H9 (cell line): ENCODE measurements around the gene TRIM65. TPM values are rescaled to one million over a fixed set of nuclear protein-coding genes. Genes with fewer than 3 reads are reported as not detected.

Experiments used
- DNase-seq: peaks from one replicate; pipeline ENCODE4 v3.0.0-alpha.2; 2017
- H2AFZ ChIP-seq: one replicate; pipeline ENCODE4 v1.6.1; 2013; ENCODE audit warnings: mild to moderate bottlenecking, low read length, control low read depth, moderate library complexity
- H2AK5ac ChIP-seq: 2 replicates; pipeline ENCODE4 v1.6.1; 2013; ENCODE audit warnings: low read length, control low read depth, mixed read lengths; ENCODE audit not compliant: insufficient read length
- H2BK120ac ChIP-seq: one replicate; pipeline ENCODE4 v1.6.1; 2013; ENCODE audit warnings: low read depth, mild to moderate bottlenecking, low read length, control low read depth, inconsistent platforms; ENCODE audit not compliant: poor library complexity, severe bottlenecking
- H2BK12ac ChIP-seq: 2 replicates; pipeline ENCODE4 v1.6.1; 2013; ENCODE audit warnings: low read length, control low read depth, mixed read lengths, low read depth; ENCODE audit not compliant: insufficient read length
- H2BK15ac ChIP-seq: 2 replicates; pipeline ENCODE4 v1.6.1; 2013; ENCODE audit warnings: low read depth, low read length, control low read depth
- H2BK20ac ChIP-seq: one replicate; pipeline ENCODE4 v1.6.1; 2013; ENCODE audit warnings: low read depth, mild to moderate bottlenecking, low read length, control low read depth, inconsistent platforms; ENCODE audit not compliant: poor library complexity, severe bottlenecking
- H2BK5ac ChIP-seq: 2 replicates; pipeline ENCODE4 v1.6.1; 2013; ENCODE audit warnings: low read length, control low read depth, mixed read lengths; ENCODE audit not compliant: insufficient read length
- H3K14ac ChIP-seq: 2 replicates; pipeline ENCODE4 v1.6.1; 2013; ENCODE audit warnings: low read length, control low read depth; ENCODE audit not compliant: insufficient read depth
- H3K18ac ChIP-seq: 2 replicates; pipeline ENCODE4 v1.6.1; 2013; ENCODE audit warnings: low read depth, mild to moderate bottlenecking, mixed read lengths, low read length, control low read depth; ENCODE audit not compliant: insufficient read length
- H3K23ac ChIP-seq: 2 replicates; pipeline ENCODE4 v1.6.1; 2013; ENCODE audit warnings: low read length, control low read depth, mixed read lengths, low read depth; ENCODE audit not compliant: insufficient read length
- H3K23me2 ChIP-seq: 2 replicates; pipeline ENCODE4 v1.6.1; 2013; ENCODE audit warnings: low read depth, mild to moderate bottlenecking, mixed read lengths, low read length, control low read depth; ENCODE audit not compliant: insufficient read length, poor library complexity, severe bottlenecking
- H3K27ac ChIP-seq: 2 replicates; pipeline ENCODE4 v1.5.1; 2013; ENCODE audit warnings: low read length, control low read depth, mixed read lengths, low read depth; ENCODE audit not compliant: insufficient read length
- H3K27me3 ChIP-seq: 2 replicates; pipeline ENCODE4 v1.6.1; 2013; ENCODE audit warnings: low read length, control low read depth, inconsistent platforms; ENCODE audit not compliant: insufficient read depth
- H3K4ac ChIP-seq: 2 replicates; pipeline ENCODE4 v1.6.1; 2013; ENCODE audit warnings: low read depth, mild to moderate bottlenecking, control low read depth, inconsistent platforms, low read length, moderate library complexity
- H3K4me1 ChIP-seq: 2 replicates; pipeline ENCODE4 v1.6.1; 2013; ENCODE audit warnings: low read length, control low read depth, inconsistent platforms; ENCODE audit not compliant: insufficient read depth
- H3K4me2 ChIP-seq: 2 replicates; pipeline ENCODE4 v1.6.1; 2013; ENCODE audit warnings: low read length, control low read depth, mixed read lengths; ENCODE audit not compliant: insufficient read length, insufficient read depth
- H3K56ac ChIP-seq: 2 replicates; pipeline ENCODE4 v1.6.1; 2013; ENCODE audit warnings: low read depth, mild to moderate bottlenecking, mixed read lengths, low read length, control low read depth; ENCODE audit not compliant: insufficient read length
- H3K79me1 ChIP-seq: 2 replicates; pipeline ENCODE4 v1.6.1; 2013; ENCODE audit warnings: low read depth, mild to moderate bottlenecking, moderate library complexity, low read length, control low read depth, inconsistent platforms; ENCODE audit not compliant: insufficient read depth, poor library complexity, severe bottlenecking
- H3K79me2 ChIP-seq: 2 replicates; pipeline ENCODE4 v1.6.1; 2013; ENCODE audit warnings: low read length, control low read depth, inconsistent platforms; ENCODE audit not compliant: insufficient read depth
- H3K9ac ChIP-seq: 2 replicates; pipeline ENCODE4 v1.6.1; 2013; ENCODE audit warnings: low read length, control low read depth, mixed read lengths; ENCODE audit not compliant: insufficient read length; ENCODE audit errors: extremely low read depth
- H3K9me3 ChIP-seq: one replicate; pipeline ENCODE4 v1.6.1; 2013; ENCODE audit warnings: low read depth, low read length, inconsistent platforms; ENCODE audit not compliant: control insufficient read depth
- H3T11ph ChIP-seq: one replicate; pipeline ENCODE4 v1.6.1; 2013; ENCODE audit warnings: mild to moderate bottlenecking, low read length, control low read depth, inconsistent platforms
- H4K20me1 ChIP-seq: one replicate; pipeline ENCODE4 v1.6.1; 2013; ENCODE audit not compliant: control insufficient read depth, insufficient read length, insufficient read depth
- H4K5ac ChIP-seq: 2 replicates; pipeline ENCODE4 v1.6.1; 2013; ENCODE audit warnings: low read depth, mild to moderate bottlenecking, mixed read lengths, low read length, control low read depth; ENCODE audit not compliant: insufficient read length
- H4K8ac ChIP-seq: replicated peaks from 2 replicates; pipeline ENCODE4 v1.6.1; 2013; ENCODE audit warnings: low read length, control low read depth, mixed read lengths, low read depth; ENCODE audit not compliant: insufficient read length
- H4K91ac ChIP-seq: 2 replicates; pipeline ENCODE4 v1.6.1; 2013; ENCODE audit warnings: low read depth, mild to moderate bottlenecking, moderate library complexity, mixed read lengths, low read length, control low read depth; ENCODE audit not compliant: insufficient read length
- H3K27ac Mint-ChIP-seq, 3 experiments: 2 replicates in 2 of 3; 3 replicates in 1 of 3; pipeline ENCODE4 v1.8.0; 2020 to 2021; ENCODE audit warnings: mixed read lengths in 3 of 3, mild to moderate bottlenecking in 1 of 3, moderate library complexity in 1 of 3
- H3K27me3 Mint-ChIP-seq: 2 replicates; pipeline ENCODE4 v1.8.0; 2021; ENCODE audit warnings: low read depth, mild to moderate bottlenecking, moderate library complexity, mixed read lengths
- H3K36me3 Mint-ChIP-seq, 3 experiments: 2 replicates in 2 of 3; 3 replicates in 1 of 3; pipeline ENCODE4 v1.8.0; 2020 to 2021; ENCODE audit warnings: low read depth in 3 of 3, mixed read lengths in 3 of 3; ENCODE audit not compliant: insufficient read depth in 1 of 3
- H3K4me1 Mint-ChIP-seq, 2 experiments: 2 replicates each; pipeline ENCODE4 v1.8.0; 2020; ENCODE audit warnings: mixed read lengths in 2 of 2
- H3K4me3 Mint-ChIP-seq, 2 experiments: 2 replicates in 1 of 2; 3 replicates in 1 of 2; pipeline ENCODE4 v1.8.0; 2020 to 2021; ENCODE audit warnings: mild to moderate bottlenecking in 2 of 2, mixed read lengths in 2 of 2, moderate library complexity in 1 of 2
- H3K9me3 Mint-ChIP-seq, 2 experiments: 2 replicates in 1 of 2; 3 replicates in 1 of 2; pipeline ENCODE4 v1.8.0; 2020; ENCODE audit warnings: mild to moderate bottlenecking in 2 of 2, mixed read lengths in 2 of 2, moderate library complexity in 1 of 2
- WGBS: extraction: QIAGEN DNeasy Blood & Tissue Kit; methylation state at CpG from one replicate; pipeline ENCODE4 v1.1.7; 2013; ENCODE audit warnings: missing lambda C conversion rate, low lambda C conversion rate, mixed read lengths; ENCODE audit not compliant: insufficient read length; ENCODE audit errors: extremely low coverage; 5-methylcytosine and 5-hydroxymethylcytosine counted together
- total RNA-seq: library from RNA; stranded (reverse); gene quantifications from 2 replicates; pipeline ENCODE4 v1.2.1, GENCODE V29; 2021
- TF ChIP-seq, protein P1 (sequence below): fragments of 200-600 bp; sonication (generic); conservative IDR thresholded peaks from 3 replicates; pipeline ENCODE4 v1.8.0; 2021; ENCODE audit warnings: antibody characterized with exemption, mild to moderate bottlenecking

The TRIM65 gene
- total RNA-seq, 1 experiment from 2014 or later = 34.1 TPM

DNA sequence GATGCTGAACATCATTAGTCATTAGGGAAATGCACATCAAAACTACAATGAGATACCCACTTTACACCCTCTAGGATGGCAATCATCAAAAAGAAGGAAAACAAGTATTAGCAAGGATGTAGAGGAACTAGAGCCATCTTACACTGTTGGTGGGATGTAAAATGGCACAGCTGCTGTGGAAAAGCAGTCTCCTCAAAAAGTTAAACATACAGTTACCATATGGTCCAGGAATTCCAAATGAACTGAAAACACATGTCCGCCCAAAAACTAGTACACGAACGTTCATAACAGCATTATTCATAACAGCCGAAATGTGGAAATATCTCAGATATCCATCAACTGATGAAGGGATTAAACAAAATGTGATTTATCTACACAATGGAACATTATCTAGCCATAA is 37.1 kb upstream of the TRIM65 start:
- H2AFZ ChIP-seq = no peak overlapping the region
- H3K56ac ChIP-seq = no peak overlapping the region
- no CpG with 5 or more reads among the region's 4 CpGs for WGBS
- no peaks in the 10 kb centered on the region for H3K23me2 ChIP-seq
- DNase-seq = no peak
- no peak overlapping the region for H2BK20ac ChIP-seq
- H4K91ac ChIP-seq = no peak overlapping the region
- H3K79me1 ChIP-seq = no peaks in the 10 kb centered on the region
- H2BK5ac ChIP-seq = no peak overlapping the region
- no peaks in the 10 kb centered on the region for H3K4me1 ChIP-seq
- no peak overlapping the region for H3K27ac ChIP-seq
- no peak overlapping the region for H3K4ac ChIP-seq
- peaks cover 3 to 18% (median 8%) of the 10 kb centered on the region in 3 experiments; a peak in 4 of 7 replicates for H3K36me3 Mint-ChIP-seq
- no peak overlapping the region for H3K27ac Mint-ChIP-seq
- no peak overlapping the region for H3K4me3 Mint-ChIP-seq
- no peak overlapping the region for H3K9ac ChIP-seq
- no peaks in the 10 kb centered on the region for H3K27me3 ChIP-seq
- H3K14ac ChIP-seq = no peak overlapping the region
- H3K23ac ChIP-seq = no peak overlapping the region
- no peak overlapping the region for H4K8ac ChIP-seq
- no peak overlapping the region for H4K5ac ChIP-seq
- H3K9me3 ChIP-seq = no peaks in the 10 kb centered on the region
- H3K79me2 ChIP-seq = no peaks in the 10 kb centered on the region
- no peaks in the 10 kb centered on the region for H3K27me3 Mint-ChIP-seq
- TF ChIP-seq, protein P1, sequence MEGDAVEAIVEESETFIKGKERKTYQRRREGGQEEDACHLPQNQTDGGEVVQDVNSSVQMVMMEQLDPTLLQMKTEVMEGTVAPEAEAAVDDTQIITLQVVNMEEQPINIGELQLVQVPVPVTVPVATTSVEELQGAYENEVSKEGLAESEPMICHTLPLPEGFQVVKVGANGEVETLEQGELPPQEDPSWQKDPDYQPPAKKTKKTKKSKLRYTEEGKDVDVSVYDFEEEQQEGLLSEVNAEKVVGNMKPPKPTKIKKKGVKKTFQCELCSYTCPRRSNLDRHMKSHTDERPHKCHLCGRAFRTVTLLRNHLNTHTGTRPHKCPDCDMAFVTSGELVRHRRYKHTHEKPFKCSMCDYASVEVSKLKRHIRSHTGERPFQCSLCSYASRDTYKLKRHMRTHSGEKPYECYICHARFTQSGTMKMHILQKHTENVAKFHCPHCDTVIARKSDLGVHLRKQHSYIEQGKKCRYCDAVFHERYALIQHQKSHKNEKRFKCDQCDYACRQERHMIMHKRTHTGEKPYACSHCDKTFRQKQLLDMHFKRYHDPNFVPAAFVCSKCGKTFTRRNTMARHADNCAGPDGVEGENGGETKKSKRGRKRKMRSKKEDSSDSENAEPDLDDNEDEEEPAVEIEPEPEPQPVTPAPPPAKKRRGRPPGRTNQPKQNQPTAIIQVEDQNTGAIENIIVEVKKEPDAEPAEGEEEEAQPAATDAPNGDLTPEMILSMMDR = no peak
- no peak overlapping the region for H2BK15ac ChIP-seq
- H2BK12ac ChIP-seq = no peak overlapping the region
- no peaks in the 10 kb centered on the region for H4K20me1 ChIP-seq
- no peak overlapping the region for H3T11ph ChIP-seq
- H2AK5ac ChIP-seq = no peak overlapping the region
- no peak overlapping the region for H3K4me2 ChIP-seq
- no peaks in the 10 kb centered on the region for H3K4me1 Mint-ChIP-seq
- no peaks in the 10 kb centered on the region for H3K9me3 Mint-ChIP-seq
- no peak overlapping the region for H2BK120ac ChIP-seq
- H3K18ac ChIP-seq = no peak overlapping the region
